H9 (cell line): Measurements from ENCODE around the gene RIOX2. TPM values are rescaled to one million over a fixed set of nuclear protein-coding genes. Genes with fewer than 3 reads are reported as not detected.

Experiments
- DNase-seq: peaks from one replicate; pipeline ENCODE4 v3.0.0-alpha.2; 2017
- H2AFZ ChIP-seq: one replicate; pipeline ENCODE4 v1.6.1; 2013; ENCODE audit warnings: mild to moderate bottlenecking, low read length, control low read depth, moderate library complexity
- H2AK5ac ChIP-seq: 2 replicates; pipeline ENCODE4 v1.6.1; 2013; ENCODE audit warnings: low read length, control low read depth, mixed read lengths; ENCODE audit not compliant: insufficient read length
- H2BK120ac ChIP-seq: one replicate; pipeline ENCODE4 v1.6.1; 2013; ENCODE audit warnings: low read depth, mild to moderate bottlenecking, low read length, control low read depth, inconsistent platforms; ENCODE audit not compliant: poor library complexity, severe bottlenecking
- H2BK12ac ChIP-seq: 2 replicates; pipeline ENCODE4 v1.6.1; 2013; ENCODE audit warnings: low read length, control low read depth, mixed read lengths, low read depth; ENCODE audit not compliant: insufficient read length
- H2BK15ac ChIP-seq: 2 replicates; pipeline ENCODE4 v1.6.1; 2013; ENCODE audit warnings: low read depth, low read length, control low read depth
- H2BK20ac ChIP-seq: one replicate; pipeline ENCODE4 v1.6.1; 2013; ENCODE audit warnings: low read depth, mild to moderate bottlenecking, low read length, control low read depth, inconsistent platforms; ENCODE audit not compliant: poor library complexity, severe bottlenecking
- H2BK5ac ChIP-seq: 2 replicates; pipeline ENCODE4 v1.6.1; 2013; ENCODE audit warnings: low read length, control low read depth, mixed read lengths; ENCODE audit not compliant: insufficient read length
- H3K14ac ChIP-seq: 2 replicates; pipeline ENCODE4 v1.6.1; 2013; ENCODE audit warnings: low read length, control low read depth; ENCODE audit not compliant: insufficient read depth
- H3K18ac ChIP-seq: 2 replicates; pipeline ENCODE4 v1.6.1; 2013; ENCODE audit warnings: low read depth, mild to moderate bottlenecking, mixed read lengths, low read length, control low read depth; ENCODE audit not compliant: insufficient read length
- H3K23ac ChIP-seq: 2 replicates; pipeline ENCODE4 v1.6.1; 2013; ENCODE audit warnings: low read length, control low read depth, mixed read lengths, low read depth; ENCODE audit not compliant: insufficient read length
- H3K23me2 ChIP-seq: 2 replicates; pipeline ENCODE4 v1.6.1; 2013; ENCODE audit warnings: low read depth, mild to moderate bottlenecking, mixed read lengths, low read length, control low read depth; ENCODE audit not compliant: insufficient read length, poor library complexity, severe bottlenecking
- H3K27ac ChIP-seq: 2 replicates; pipeline ENCODE4 v1.5.1; 2013; ENCODE audit warnings: low read length, control low read depth, mixed read lengths, low read depth; ENCODE audit not compliant: insufficient read length
- H3K27me3 ChIP-seq: 2 replicates; pipeline ENCODE4 v1.6.1; 2013; ENCODE audit warnings: low read length, control low read depth, inconsistent platforms; ENCODE audit not compliant: insufficient read depth
- H3K4ac ChIP-seq: 2 replicates; pipeline ENCODE4 v1.6.1; 2013; ENCODE audit warnings: low read depth, mild to moderate bottlenecking, control low read depth, inconsistent platforms, low read length, moderate library complexity
- H3K4me1 ChIP-seq: 2 replicates; pipeline ENCODE4 v1.6.1; 2013; ENCODE audit warnings: low read length, control low read depth, inconsistent platforms; ENCODE audit not compliant: insufficient read depth
- H3K4me2 ChIP-seq: 2 replicates; pipeline ENCODE4 v1.6.1; 2013; ENCODE audit warnings: low read length, control low read depth, mixed read lengths; ENCODE audit not compliant: insufficient read length, insufficient read depth
- H3K56ac ChIP-seq: 2 replicates; pipeline ENCODE4 v1.6.1; 2013; ENCODE audit warnings: low read depth, mild to moderate bottlenecking, mixed read lengths, low read length, control low read depth; ENCODE audit not compliant: insufficient read length
- H3K79me1 ChIP-seq: 2 replicates; pipeline ENCODE4 v1.6.1; 2013; ENCODE audit warnings: low read depth, mild to moderate bottlenecking, moderate library complexity, low read length, control low read depth, inconsistent platforms; ENCODE audit not compliant: insufficient read depth, poor library complexity, severe bottlenecking
- H3K79me2 ChIP-seq: 2 replicates; pipeline ENCODE4 v1.6.1; 2013; ENCODE audit warnings: low read length, control low read depth, inconsistent platforms; ENCODE audit not compliant: insufficient read depth
- H3K9ac ChIP-seq: 2 replicates; pipeline ENCODE4 v1.6.1; 2013; ENCODE audit warnings: low read length, control low read depth, mixed read lengths; ENCODE audit not compliant: insufficient read length; ENCODE audit errors: extremely low read depth
- H3K9me3 ChIP-seq: one replicate; pipeline ENCODE4 v1.6.1; 2013; ENCODE audit warnings: low read depth, low read length, inconsistent platforms; ENCODE audit not compliant: control insufficient read depth
- H3T11ph ChIP-seq: one replicate; pipeline ENCODE4 v1.6.1; 2013; ENCODE audit warnings: mild to moderate bottlenecking, low read length, control low read depth, inconsistent platforms
- H4K20me1 ChIP-seq: one replicate; pipeline ENCODE4 v1.6.1; 2013; ENCODE audit not compliant: control insufficient read depth, insufficient read length, insufficient read depth
- H4K5ac ChIP-seq: 2 replicates; pipeline ENCODE4 v1.6.1; 2013; ENCODE audit warnings: low read depth, mild to moderate bottlenecking, mixed read lengths, low read length, control low read depth; ENCODE audit not compliant: insufficient read length
- H4K8ac ChIP-seq: replicated peaks from 2 replicates; pipeline ENCODE4 v1.6.1; 2013; ENCODE audit warnings: low read length, control low read depth, mixed read lengths, low read depth; ENCODE audit not compliant: insufficient read length
- H4K91ac ChIP-seq: 2 replicates; pipeline ENCODE4 v1.6.1; 2013; ENCODE audit warnings: low read depth, mild to moderate bottlenecking, moderate library complexity, mixed read lengths, low read length, control low read depth; ENCODE audit not compliant: insufficient read length
- H3K27ac Mint-ChIP-seq, 3 experiments: 2 replicates in 2 of 3; 3 replicates in 1 of 3; pipeline ENCODE4 v1.8.0; 2020 to 2021; ENCODE audit warnings: mixed read lengths in 3 of 3, mild to moderate bottlenecking in 1 of 3, moderate library complexity in 1 of 3
- H3K27me3 Mint-ChIP-seq: 2 replicates; pipeline ENCODE4 v1.8.0; 2021; ENCODE audit warnings: low read depth, mild to moderate bottlenecking, moderate library complexity, mixed read lengths
- H3K36me3 Mint-ChIP-seq, 3 experiments: 2 replicates in 2 of 3; 3 replicates in 1 of 3; pipeline ENCODE4 v1.8.0; 2020 to 2021; ENCODE audit warnings: low read depth in 3 of 3, mixed read lengths in 3 of 3; ENCODE audit not compliant: insufficient read depth in 1 of 3
- H3K4me1 Mint-ChIP-seq, 2 experiments: 2 replicates each; pipeline ENCODE4 v1.8.0; 2020; ENCODE audit warnings: mixed read lengths in 2 of 2
- H3K4me3 Mint-ChIP-seq, 2 experiments: 2 replicates in 1 of 2; 3 replicates in 1 of 2; pipeline ENCODE4 v1.8.0; 2020 to 2021; ENCODE audit warnings: mild to moderate bottlenecking in 2 of 2, mixed read lengths in 2 of 2, moderate library complexity in 1 of 2
- H3K9me3 Mint-ChIP-seq, 2 experiments: 2 replicates in 1 of 2; 3 replicates in 1 of 2; pipeline ENCODE4 v1.8.0; 2020; ENCODE audit warnings: mild to moderate bottlenecking in 2 of 2, mixed read lengths in 2 of 2, moderate library complexity in 1 of 2
- CTCF ChIP-seq: fragments of 200-600 bp; sonication (generic); conservative IDR thresholded peaks from 3 replicates; pipeline ENCODE4 v1.8.0; 2021; ENCODE audit warnings: antibody characterized with exemption, mild to moderate bottlenecking
- WGBS: extraction: QIAGEN DNeasy Blood & Tissue Kit; methylation state at CpG from one replicate; pipeline ENCODE4 v1.1.7; 2013; ENCODE audit warnings: missing lambda C conversion rate, low lambda C conversion rate, mixed read lengths; ENCODE audit not compliant: insufficient read length; ENCODE audit errors: extremely low coverage; 5-methylcytosine and 5-hydroxymethylcytosine counted together
- total RNA-seq: library from RNA; stranded (reverse); gene quantifications from 2 replicates; pipeline ENCODE4 v1.2.1, GENCODE V29; 2021

The RIOX2 gene
- total RNA-seq, 1 experiment from 2014 or later: 15.5 TPM

GRCh38 chr3:97949743-97950142, 22.5 kb downstream of the RIOX2 start:
- H3K4me3 Mint-ChIP-seq: no peak overlapping the region

More at GRCh38 chr3:97949743-97950142, 22.5 kb downstream of the RIOX2 start:
- Mint-ChIP-seq H3K27me3 (no peaks in the 10 kb centered on the region), H3K36me3 (peaks cover 4 to 20% (median 7%) of the 10 kb centered on the region in 3 experiments; a peak in 6 of 7 replicates), H3K4me1 (0 out of 4 replicates have a peak, but pooled peaks cover 0 to 3% of the 10 kb centered on the region in 2 experiments), H3K9me3 (no peaks in the 10 kb centered on the region), H3K27ac (peak overlapping the region in 2 of 3 experiments; percentile 34 to 84; a peak in 2 of 7 replicates)
- Histone ChIP-seq H3K27ac (no peak overlapping the region), H3K18ac (no peak overlapping the region), H3K4me2 (no peak overlapping the region), H3K79me1 (no peaks in the 10 kb centered on the region), H3K4ac (no peak overlapping the region), H3K79me2 (no peaks in the 10 kb centered on the region), H3T11ph (no peak overlapping the region), H4K8ac (no peak overlapping the region), H3K56ac (no peak overlapping the region), H3K9ac (no peak overlapping the region), H2BK15ac (no peak overlapping the region), H3K4me1 (no peaks in the 10 kb centered on the region), H3K23me2 (no peaks in the 10 kb centered on the region), H2AFZ (no peak overlapping the region), H3K9me3 (no peaks in the 10 kb centered on the region), H2BK120ac (no peak overlapping the region), H2BK12ac (no peak overlapping the region), H3K27me3 (no peaks in the 10 kb centered on the region), H4K5ac (no peak overlapping the region), H2BK20ac (no peak overlapping the region), H3K14ac (no peak overlapping the region), H2AK5ac (no peak overlapping the region), H4K20me1 (no peaks in the 10 kb centered on the region), H4K91ac (no peak overlapping the region), H3K23ac (no peak overlapping the region), H2BK5ac (no peak overlapping the region)
- no peak for DNase-seq
- no CpG with 5 or more reads among the region's 5 CpGs for WGBS
- no peak for TF ChIP-seq CTCF
